SU-DHL-6 (cell line): Measurements from ENCODE around the gene TMEM115.

Experiments
- H2AFZ ChIP-seq: fragments of 200-600 bp; sonication (generic); 2 replicates; pipeline ENCODE4 v1.6.1; 2014; ENCODE audit warnings: low read depth, mild to moderate bottlenecking, moderate library complexity, mixed read lengths, antibody characterized with exemption, low read length; ENCODE audit not compliant: severe bottlenecking
- H3F3A ChIP-seq: fragments of 200-600 bp; shearing (Covaris generic); 2 replicates; pipeline ENCODE4 v1.6.0; 2016; ENCODE audit warnings: antibody characterized with exemption, mild to moderate bottlenecking; ENCODE audit not compliant: insufficient read depth
- H3K27ac ChIP-seq: fragments of 200-600 bp; sonication (generic); 2 replicates; pipeline ENCODE4 v1.5.1; 2016; ENCODE audit warnings: low read depth, mild to moderate bottlenecking, low read length, moderate library complexity, mixed read lengths
- H3K27me3 ChIP-seq: fragments of 200-600 bp; sonication (generic), shearing (Covaris generic); 2 replicates; pipeline ENCODE4 v1.6.0; 2014; ENCODE audit warnings: mild to moderate bottlenecking, low read length
- H3K36me3 ChIP-seq: fragments of 200-600 bp; sonication (generic); 2 replicates; pipeline ENCODE4 v1.6.1; 2014; ENCODE audit warnings: mild to moderate bottlenecking, low read length, mixed read lengths
- H3K4me2 ChIP-seq: fragments of 300-600, 200-600 bp; shearing (Covaris generic), sonication (generic); 2 replicates; pipeline ENCODE4 v1.6.0; 2014; ENCODE audit warnings: low read length, low read depth, mild to moderate bottlenecking; ENCODE audit not compliant: poor library complexity, severe bottlenecking
- H3K4me3 ChIP-seq: fragments of 200-600 bp; sonication (generic); 2 replicates; pipeline ENCODE4 v1.5.1; 2014; ENCODE audit warnings: antibody characterized with exemption, low read length, mild to moderate bottlenecking, mixed read lengths; ENCODE audit not compliant: insufficient read depth, poor library complexity, severe bottlenecking
- H3K79me2 ChIP-seq: fragments of 200-600 bp; sonication (generic); 2 replicates; pipeline ENCODE4 v1.6.1; 2014; ENCODE audit warnings: mild to moderate bottlenecking, low read length, moderate library complexity; ENCODE audit not compliant: insufficient read depth
- H3K9ac ChIP-seq: fragments of 200-600 bp; sonication (generic); 2 replicates; pipeline ENCODE4 v1.7.0; 2014; ENCODE audit warnings: mild to moderate bottlenecking, low read length
- H3K9me2 ChIP-seq: fragments of 200-600 bp; sonication (generic); replicated peaks from 2 replicates; pipeline ENCODE4 v1.6.1; 2014; ENCODE audit warnings: low read length; ENCODE audit not compliant: insufficient read depth
- H3K9me3 ChIP-seq: fragments of 200-600 bp; sonication (generic); 2 replicates; pipeline ENCODE4 v1.6.1; 2014; ENCODE audit warnings: low read length, mixed read lengths; ENCODE audit not compliant: insufficient read depth
- H4K20me1 ChIP-seq: fragments of 200-600 bp; sonication (generic); 2 replicates; pipeline ENCODE4 v1.6.1; 2014; ENCODE audit warnings: low read depth, mild to moderate bottlenecking, antibody characterized with exemption, low read length, moderate library complexity, mixed read lengths
- CTCF ChIP-seq: fragments of 200-600 bp; sonication (generic); IDR thresholded peaks from one replicate; pipeline ENCODE4 v1.5.1; 2017; ENCODE audit warnings: antibody characterized with exemption, mild to moderate bottlenecking, low read length, moderate library complexity; ENCODE audit not compliant: insufficient read depth, poor library complexity, severe bottlenecking
- EZH2phosphoT487 ChIP-seq: fragments of 200-600 bp; sonication (generic), shearing (Covaris generic); conservative IDR thresholded peaks from 2 replicates; pipeline ENCODE4 v1.6.1; 2018; ENCODE audit warnings: mild to moderate bottlenecking, antibody characterized with exemption, low read length, moderate library complexity, mixed read lengths

Gene TMEM115

GRCh38 chr3:50318615-50319014, 40.7 kb downstream of the TMEM115 start:
- H3K79me2 ChIP-seq, result no peaks in the 10 kb centered on the region
- H3K4me2 ChIP-seq, result no peak overlapping the region
- no peak overlapping the region for H3K9ac ChIP-seq
- H3K9me3 ChIP-seq, result no peaks in the 10 kb centered on the region
- no peak overlapping the region for H2AFZ ChIP-seq
- H3K27ac ChIP-seq, result no peak overlapping the region
- H3K27me3 ChIP-seq, result no peaks in the 10 kb centered on the region
- no peak overlapping the region for H3K4me3 ChIP-seq
- no peak for TF ChIP-seq CTCF
- no peak for TF ChIP-seq EZH2phosphoT487
- no peaks in the 10 kb centered on the region for H4K20me1 ChIP-seq
- no peaks in the 10 kb centered on the region for H3K9me2 ChIP-seq
- 0 out of 2 replicates have a peak, but pooled peaks cover 3% of the 10 kb centered on the region for H3F3A ChIP-seq
- H3K36me3 ChIP-seq, result no peaks in the 10 kb centered on the region

GRCh38 chr3:50318163-50318562, 41.2 kb downstream of the TMEM115 start:
- no peaks in the 10 kb centered on the region for H3K36me3 ChIP-seq
- no peaks in the 10 kb centered on the region for H3K9me3 ChIP-seq
- no peaks in the 10 kb centered on the region for H3K9me2 ChIP-seq
- H3K9ac ChIP-seq, result no peak overlapping the region
- no peak for TF ChIP-seq EZH2phosphoT487
- no peak for TF ChIP-seq CTCF
- H2AFZ ChIP-seq, result no peak overlapping the region
- H3K27me3 ChIP-seq, result no peaks in the 10 kb centered on the region
- no peaks in the 10 kb centered on the region for H4K20me1 ChIP-seq
- H3K4me2 ChIP-seq, result no peak overlapping the region
- no peak overlapping the region for H3K27ac ChIP-seq
- H3K79me2 ChIP-seq, result no peaks in the 10 kb centered on the region
- H3K4me3 ChIP-seq, result no peak overlapping the region
- 0 out of 2 replicates have a peak, but pooled peaks cover 3% of the 10 kb centered on the region for H3F3A ChIP-seq

GRCh38 chr3:50317300-50317699, 42.0 kb downstream of the TMEM115 start:
- no peak overlapping the region for H3K4me2 ChIP-seq
- 0 out of 2 replicates have a peak, but pooled peaks cover 3% of the 10 kb centered on the region for H3F3A ChIP-seq
- no peaks in the 10 kb centered on the region for H3K27me3 ChIP-seq
- H3K36me3 ChIP-seq, result no peaks in the 10 kb centered on the region
- H3K79me2 ChIP-seq, result no peaks in the 10 kb centered on the region
- TF ChIP-seq CTCF (no peak), EZH2phosphoT487 (no peak)
- H3K9me2 ChIP-seq, result no peaks in the 10 kb centered on the region
- no peaks in the 10 kb centered on the region for H3K9me3 ChIP-seq
- H2AFZ ChIP-seq, result no peak overlapping the region
- H4K20me1 ChIP-seq, result no peaks in the 10 kb centered on the region
- H3K27ac ChIP-seq, result no peak overlapping the region
- no peak overlapping the region for H3K9ac ChIP-seq
- H3K4me3 ChIP-seq, result no peak overlapping the region
